Anterior cingulate cortex (tissue), 58 donors: Measurements from ENCODE around the gene FCHO2.

Source experiments
- DNase-seq, 58 donors: peaks; one replicate each; lab custom pipeline; 2025; lab: John Stamatoyannopoulos, UW

Gene FCHO2

GRCh38 chr5:73027361-73027760 lies 71.5 kb downstream of the FCHO2 start:
- no peak for DNase-seq

GRCh38 chr5:73027816-73028215 lies 72.0 kb downstream of the FCHO2 start:
- no peak for DNase-seq

GRCh38 chr5:73028991-73029595 lies 73.3 kb downstream of the FCHO2 start:
- no peak for DNase-seq

GRCh38 chr5:73030531-73030930 lies 74.7 kb downstream of the FCHO2 start:
- no peak for DNase-seq

GRCh38 chr5:73030995-73031394 lies 75.2 kb downstream of the FCHO2 start:
- no peak for DNase-seq

- peak in 5 of 58 donors; percentile 1 to 62 (median 2) for DNase-seq
Observed at GRCh38 chr5:73031839-73032238, 76.0 kb downstream of the FCHO2 start.

GRCh38 chr5:73032635-73033034 lies 76.8 kb downstream of the FCHO2 start:
- no peak for DNase-seq

- DNase-seq = no peak
Observed at GRCh38 chr5:73037545-73037944, 81.7 kb downstream of the FCHO2 start.

- no peak for DNase-seq
Observed at GRCh38 chr5:73039082-73039481, 83.2 kb downstream of the FCHO2 start.

GRCh38 chr5:73042993-73043392 lies 87.2 kb downstream of the FCHO2 start:
- DNase-seq = no peak

GRCh38 chr5:73044546-73044945 lies 88.7 kb downstream of the FCHO2 start:
- no peak for DNase-seq

GRCh38 chr5:73045623-73046022 lies 89.8 kb downstream of the FCHO2 start:
- DNase-seq = no peak

GRCh38 chr5:73061593-73061992 lies 105.8 kb downstream of the FCHO2 start:
- no peak for DNase-seq

- no peak for DNase-seq
Observed at GRCh38 chr5:73066466-73066865, 110.6 kb downstream of the FCHO2 start.

- DNase-seq = no peak
Observed at GRCh38 chr5:73067213-73067612, 111.4 kb downstream of the FCHO2 start.

- no peak for DNase-seq
Observed at GRCh38 chr5:73081093-73081492, 125.3 kb downstream of the FCHO2 start.

- no peak for DNase-seq
Observed at GRCh38 chr5:73088026-73088425, 132.2 kb downstream of the FCHO2 start.

- peak in 1 of 58 donors; percentile 3 for DNase-seq
Observed at GRCh38 chr5:73093943-73094342, 138.1 kb downstream of the FCHO2 start.

GRCh38 chr5:73094415-73094814 lies 138.6 kb downstream of the FCHO2 start:
- no peak for DNase-seq

- no peak for DNase-seq
Observed at GRCh38 chr5:73095564-73096238, 139.9 kb downstream of the FCHO2 start.

- no peak for DNase-seq
Observed at GRCh38 chr5:73096239-73096575, 140.4 kb downstream of the FCHO2 start.

- no peak for DNase-seq
Observed at GRCh38 chr5:73097740-73098139, 141.9 kb downstream of the FCHO2 start.

- DNase-seq = no peak
Observed at GRCh38 chr5:73100109-73100508, 144.3 kb downstream of the FCHO2 start.
